ENCODE measurements around the gene CASZ1. TPM values are rescaled to one million over a fixed set of nuclear protein-coding genes. Genes with fewer than 3 reads are reported as not detected.

The CASZ1 gene
- polyA plus RNA-seq, 3 donors, result 0.30 to 3.7 (median 0.50) TPM

- Histone ChIP-seq H3K4me2 (replicated peaks; ENCODE audit: extremely low read depth, low read length, poor library complexity, severe bottlenecking) (no peak overlapping the region), H4K20me1 (ENCODE audit: insufficient read depth, low read length) (peaks cover 7% of the 10 kb centered on the region), H3K4me3 (replicated peaks in 1 of 3; ENCODE audit: low read depth in 2 of 3, low read length in 3 of 3) (no peak overlapping the region), H3K79me2 (ENCODE audit: insufficient read depth, low read length) (no peaks in the 10 kb centered on the region), H3K9me3 (replicated peaks in 1 of 2; ENCODE audit: control insufficient read depth in 1 of 2, insufficient read depth in 1 of 2, low read length in 2 of 2) (no peaks in the 10 kb centered on the region), H2AFZ (ENCODE audit: insufficient read depth, low read depth, low read length, poor library complexity, severe bottlenecking) (no peak overlapping the region), H3K36me3 (replicated peaks in 1 of 2; ENCODE audit: control insufficient read depth in 1 of 2, insufficient read depth in 2 of 2, low read length in 2 of 2) (no peaks in the 10 kb centered on the region), H3K27ac (ENCODE audit: low read depth in 1 of 2, low read length in 2 of 2) (no peak overlapping the region), H3K4me1 (ENCODE audit: control insufficient read depth in 1 of 2, insufficient read depth in 2 of 2, low read length in 2 of 2) (no peaks in the 10 kb centered on the region), H3K9ac (ENCODE audit: insufficient read depth, low read length, poor library complexity, severe bottlenecking) (no peak overlapping the region), H3K27me3 (ENCODE audit: control insufficient read depth in 2 of 2, insufficient read depth in 2 of 2, low read length in 2 of 2) (no peaks in the 10 kb centered on the region)
- H3K9me3 Mint-ChIP-seq, result no peaks in the 10 kb centered on the region
- TF ChIP-seq CTCF (IDR thresholded peaks at IDR 0.05), result no peak
- H3K27ac Mint-ChIP-seq, result no peak overlapping the region
- peaks cover 4% of the 10 kb centered on the region in 2 donors for H3K36me3 Mint-ChIP-seq
- peaks cover 0 to 3% (median 0%) of the 10 kb centered on the region in 3 donors for H3K27me3 Mint-ChIP-seq (ENCODE audit: low read depth in 3 of 3)
- H3K4me1 Mint-ChIP-seq, result no peaks in the 10 kb centered on the region
- no CpG with 5 or more reads among the region's 4 CpGs for WGBS (ENCODE audit: insufficient coverage)
- H3K4me3 Mint-ChIP-seq, result no peak overlapping the region
- intact Hi-C loops (cut with micrococcal nuclease), result no loop called here
- DNase-seq, result no peak
Observed at GRCh38 chr1:10591010-10591409, 205.4 kb downstream of the CASZ1 start.

- Histone ChIP-seq H3K4me1 (ENCODE audit: control insufficient read depth in 1 of 2, insufficient read depth in 2 of 2, low read length in 2 of 2) (no peaks in the 10 kb centered on the region), H3K36me3 (replicated peaks in 1 of 2; ENCODE audit: control insufficient read depth in 1 of 2, insufficient read depth in 2 of 2, low read length in 2 of 2) (no peaks in the 10 kb centered on the region), H3K27ac (ENCODE audit: low read depth in 1 of 2, low read length in 2 of 2) (no peak overlapping the region), H3K9ac (ENCODE audit: insufficient read depth, low read length, poor library complexity, severe bottlenecking) (no peak overlapping the region), H2AFZ (ENCODE audit: insufficient read depth, low read depth, low read length, poor library complexity, severe bottlenecking) (no peak overlapping the region), H3K9me3 (replicated peaks in 1 of 2; ENCODE audit: control insufficient read depth in 1 of 2, insufficient read depth in 1 of 2, low read length in 2 of 2) (no peaks in the 10 kb centered on the region), H3K4me2 (replicated peaks; ENCODE audit: extremely low read depth, low read length, poor library complexity, severe bottlenecking) (no peak overlapping the region), H4K20me1 (ENCODE audit: insufficient read depth, low read length) (no peaks in the 10 kb centered on the region), H3K27me3 (ENCODE audit: control insufficient read depth in 2 of 2, insufficient read depth in 2 of 2, low read length in 2 of 2) (no peaks in the 10 kb centered on the region), H3K4me3 (replicated peaks in 1 of 3; ENCODE audit: low read depth in 2 of 3, low read length in 3 of 3) (no peak overlapping the region), H3K79me2 (ENCODE audit: insufficient read depth, low read length) (no peaks in the 10 kb centered on the region)
- H3K4me3 Mint-ChIP-seq, result no peak overlapping the region
- no peak overlapping the region for H3K27ac Mint-ChIP-seq
- WGBS (ENCODE audit: insufficient coverage), result 100% methylated on average over 2 of the region's 5 CpGs
- intact Hi-C loops (cut with micrococcal nuclease), result no loop called here
- DNase-seq, result no peak
- H3K4me1 Mint-ChIP-seq, result no peaks in the 10 kb centered on the region
- no peaks in the 10 kb centered on the region for H3K9me3 Mint-ChIP-seq
- TF ChIP-seq CTCF (IDR thresholded peaks at IDR 0.05), result no peak
- no peaks in the 10 kb centered on the region for H3K27me3 Mint-ChIP-seq (ENCODE audit: low read depth in 3 of 3)
- peaks cover 4 to 5% of the 10 kb centered on the region in 2 donors for H3K36me3 Mint-ChIP-seq
Observed at GRCh38 chr1:10589074-10589473, 207.4 kb downstream of the CASZ1 start.

Data from CD14-positive monocyte (primary cell).